Measurements from ENCODE around the gene FUCA1. TPM values are rescaled to one million over a fixed set of nuclear protein-coding genes. Genes with fewer than 3 reads are reported as not detected.
A peak's percentile ranks its signal among the peaks of the same experiment; 100 is the strongest.
"Not testable (repeated sequence)": the region's sequence is repeated elsewhere in the genome, so short reads cannot be mapped to it uniquely, and the experiment has no call there.

FUCA1 gene
- total RNA-seq, 1 donor from 2014 or later = 40.6 TPM

DNA sequence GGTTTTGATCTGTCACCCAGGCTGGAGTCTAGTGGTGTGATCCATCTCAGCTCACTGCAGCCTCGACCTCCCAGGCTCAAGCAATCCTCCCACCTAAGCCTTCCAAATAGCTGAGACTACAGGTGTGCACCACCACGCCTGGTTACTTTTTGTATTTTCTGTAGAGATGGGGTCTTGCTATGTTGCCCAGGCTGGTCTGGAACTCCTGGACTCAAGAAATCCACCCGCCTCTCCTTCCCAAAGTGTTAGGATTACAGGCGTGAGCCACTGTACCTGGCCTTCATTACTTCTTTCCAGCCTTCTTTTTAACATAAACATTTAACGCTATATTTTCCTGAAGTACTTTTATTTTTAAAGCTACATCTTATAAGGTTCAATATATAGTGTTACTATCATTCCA lies 24.4 kb downstream of the FUCA1 start:
- no peak for DNase-seq (ENCODE audit: low spot score)

DNA sequence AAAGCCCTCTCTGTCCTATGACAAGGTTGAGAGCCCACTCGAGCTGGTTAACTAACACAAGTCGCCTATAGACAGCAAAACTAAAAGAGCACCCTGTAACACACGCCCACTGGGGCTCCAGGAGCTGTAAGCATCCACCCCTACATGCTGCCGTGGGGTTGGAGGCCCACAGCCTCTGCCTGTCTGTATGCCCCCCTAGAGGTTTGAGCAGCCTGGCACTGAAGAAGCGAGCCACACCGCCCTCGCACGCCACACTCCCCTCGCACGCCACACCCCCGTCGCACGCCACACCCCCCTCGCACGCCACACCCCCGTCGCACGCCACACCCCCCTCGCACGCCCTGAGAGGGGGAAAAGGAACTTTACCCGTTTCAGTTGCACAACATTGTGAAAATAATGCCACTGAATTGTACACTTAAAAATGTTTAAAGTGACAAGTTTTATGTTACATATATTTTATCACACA lies 29.7 kb downstream of the FUCA1 start:
- peak; percentile 91 for DNase-seq (ENCODE audit: low spot score)

DNA sequence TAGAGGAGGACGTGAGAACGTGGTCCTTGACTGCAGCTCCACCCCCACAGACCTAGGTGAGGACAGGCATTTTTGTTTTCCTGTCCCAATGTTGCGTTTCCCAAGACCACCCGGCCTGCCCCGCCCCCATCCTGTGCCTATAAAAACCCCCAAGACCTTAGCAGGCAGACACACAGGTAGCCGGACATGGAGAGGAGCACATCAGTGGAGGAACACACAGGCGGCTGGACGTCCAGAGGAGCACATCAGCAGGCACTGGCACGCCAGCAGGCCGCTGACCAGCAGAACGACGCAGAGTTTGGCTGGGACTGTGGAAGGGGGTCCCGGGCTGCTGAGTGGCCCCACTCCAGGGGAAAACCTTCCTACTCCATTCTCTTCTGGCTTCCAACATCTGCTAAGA lies 30.2 kb downstream of the FUCA1 start:
- DNase-seq (ENCODE audit: low spot score) = no peak

DNA sequence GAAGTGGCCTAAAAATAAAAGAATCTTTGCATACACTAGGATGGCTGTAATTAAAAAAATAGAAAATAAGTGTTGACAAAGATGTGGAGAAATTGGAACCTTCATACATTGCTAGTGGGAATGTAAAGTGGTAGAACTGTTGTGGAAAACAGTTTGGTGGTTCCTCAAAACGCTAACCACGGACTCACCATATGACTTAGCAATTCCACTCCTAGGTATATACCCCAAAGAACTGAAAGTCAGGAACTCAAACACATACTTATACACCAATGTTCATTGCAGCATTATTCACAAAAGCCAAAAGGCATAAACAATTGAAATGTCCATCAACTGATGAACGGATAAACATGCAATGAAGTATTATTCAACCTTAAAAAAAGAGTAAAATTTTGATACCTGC lies 32.1 kb downstream of the FUCA1 start:
- no peak for DNase-seq (ENCODE audit: low spot score)

DNA sequence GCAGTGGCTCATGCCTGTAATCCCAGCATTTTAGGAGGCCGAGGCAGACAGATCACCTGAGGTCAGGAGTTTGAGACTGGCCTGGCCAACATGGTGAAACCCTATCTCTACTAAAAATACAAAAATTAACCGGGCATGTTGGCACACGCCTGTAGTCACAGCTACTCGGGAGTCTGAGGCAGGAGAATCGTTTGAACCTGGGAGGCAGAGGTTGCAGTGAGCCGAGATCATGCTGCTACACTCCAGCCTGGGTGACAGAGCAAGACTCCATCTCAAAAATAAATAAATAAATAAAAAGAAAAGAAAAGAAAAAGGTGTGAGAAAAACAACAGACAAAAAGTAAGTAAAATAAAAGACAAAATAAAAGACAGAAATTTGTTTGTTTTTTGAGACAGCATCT lies 33.9 kb downstream of the FUCA1 start:
- DNase-seq (ENCODE audit: low spot score) = not testable (repeated sequence)

DNA sequence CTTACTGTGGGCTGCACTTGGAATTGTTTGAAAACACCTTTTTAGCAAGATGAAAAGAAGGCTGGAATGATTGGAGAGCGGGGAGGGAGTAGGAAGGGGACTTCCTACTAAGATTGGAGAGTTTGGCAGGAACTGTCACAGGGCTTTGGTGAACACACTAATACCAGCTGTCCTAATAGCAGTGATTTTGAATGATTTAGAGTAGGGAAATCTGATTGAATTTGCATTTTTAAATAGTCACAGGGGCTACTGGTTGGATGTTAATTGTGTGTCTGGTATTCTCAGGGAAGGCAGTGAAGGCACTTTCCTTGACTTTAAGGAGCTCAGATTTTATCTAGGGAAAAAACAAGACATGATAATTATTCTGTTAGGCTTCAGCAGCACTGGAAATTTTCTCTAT lies 40.4 kb downstream of the FUCA1 start:
- no peak for DNase-seq (ENCODE audit: low spot score)

DNA sequence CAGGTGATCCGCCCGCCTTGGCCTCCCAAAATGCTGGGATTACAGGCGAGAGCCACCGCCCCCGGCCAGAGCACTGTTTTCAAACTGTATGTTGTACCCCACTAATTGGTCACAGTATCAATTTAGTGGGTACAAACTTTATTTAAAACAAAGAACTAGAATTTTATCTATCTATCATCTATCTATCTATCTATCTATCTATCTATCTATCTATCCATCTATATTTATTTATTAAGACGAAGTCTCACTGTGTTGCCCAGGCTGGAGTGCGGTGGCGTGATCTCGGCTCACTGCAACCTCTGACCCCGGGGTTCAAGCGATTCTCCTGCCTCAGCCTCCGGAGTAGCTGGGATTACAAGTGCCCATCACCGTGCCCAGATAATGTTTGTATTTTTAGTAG lies 41.5 kb downstream of the FUCA1 start:
- not testable (repeated sequence) for DNase-seq (ENCODE audit: low spot score)

DNA sequence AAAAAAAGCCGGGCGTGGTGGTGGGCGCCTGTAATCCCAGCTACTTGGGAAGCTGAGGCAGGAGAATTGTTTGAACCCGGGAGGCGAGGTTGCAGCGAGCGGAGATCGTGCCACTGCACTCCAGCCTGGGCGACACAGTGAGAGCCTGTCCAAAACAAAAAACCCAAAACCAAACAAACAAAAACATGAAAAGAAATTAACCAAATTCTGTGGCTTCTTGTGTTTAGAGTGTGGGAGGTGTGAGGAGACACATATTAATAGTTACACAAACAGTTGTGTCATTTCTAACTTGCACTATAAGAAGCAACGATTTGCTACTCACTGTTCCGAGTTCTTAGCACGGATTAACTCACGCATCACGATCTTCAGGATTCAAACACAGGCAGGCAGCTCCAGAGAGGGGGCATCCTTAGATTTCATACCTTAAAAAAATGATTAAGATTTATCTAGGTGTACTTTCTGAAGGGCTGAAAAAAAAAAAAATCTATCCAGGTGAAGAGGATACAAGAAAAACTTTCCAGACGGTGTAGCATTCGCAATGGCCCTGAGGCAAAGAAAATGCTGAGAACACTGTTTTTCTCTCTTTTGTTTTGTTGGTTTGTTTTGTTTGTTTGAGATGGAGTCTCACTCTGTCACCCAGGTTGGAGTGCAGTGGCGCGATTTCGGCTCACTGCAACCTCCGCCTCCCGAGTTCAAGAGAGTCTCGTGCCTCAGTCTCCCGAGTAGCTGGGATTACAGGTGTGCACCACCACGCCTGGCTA lies 42.1 kb downstream of the FUCA1 start:
- no peak for DNase-seq (ENCODE audit: low spot score)

DNA sequence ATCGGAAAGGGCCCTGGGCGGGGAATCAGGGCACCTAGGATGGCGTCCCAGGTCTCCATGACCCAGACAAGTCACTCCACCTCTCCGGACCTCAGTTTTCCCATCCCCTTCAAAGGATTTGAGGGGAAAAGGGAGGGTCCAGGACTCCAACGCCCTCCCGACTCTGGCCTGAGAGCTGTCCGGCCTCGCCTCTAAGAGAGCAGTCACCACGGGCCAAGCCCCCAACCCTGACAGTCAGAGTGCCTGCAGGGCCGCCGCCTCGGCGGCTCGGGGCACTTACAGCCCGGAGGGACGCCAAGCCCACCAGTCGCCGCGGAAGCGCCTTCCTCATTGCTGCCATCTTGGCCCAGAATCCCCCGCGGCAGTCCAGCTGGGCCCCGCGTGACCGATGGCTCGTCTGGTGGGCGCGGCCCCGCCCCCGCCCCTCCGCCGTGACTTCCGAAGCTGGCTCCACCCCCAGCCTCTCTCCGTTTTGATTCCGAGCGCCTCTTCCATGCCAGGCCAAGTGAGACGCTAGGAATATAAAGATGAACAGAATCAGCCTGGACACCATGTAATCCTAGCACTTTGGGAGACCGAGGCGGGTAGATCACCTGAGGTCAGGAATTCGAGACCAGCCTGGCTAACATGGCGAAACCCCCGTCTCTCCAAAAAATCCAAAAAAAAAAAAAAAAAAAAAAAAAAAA lies 42.9 kb downstream of the FUCA1 start, which contains the start of gene HMGCL:
TSS of gene HMGCL (minus strand) at position 354 of the 686 bp plus-strand sequence. CDS start at position 340, 14 bp downstream.
- DNase-seq (ENCODE audit: low spot score) = peak; percentile 96

DNA sequence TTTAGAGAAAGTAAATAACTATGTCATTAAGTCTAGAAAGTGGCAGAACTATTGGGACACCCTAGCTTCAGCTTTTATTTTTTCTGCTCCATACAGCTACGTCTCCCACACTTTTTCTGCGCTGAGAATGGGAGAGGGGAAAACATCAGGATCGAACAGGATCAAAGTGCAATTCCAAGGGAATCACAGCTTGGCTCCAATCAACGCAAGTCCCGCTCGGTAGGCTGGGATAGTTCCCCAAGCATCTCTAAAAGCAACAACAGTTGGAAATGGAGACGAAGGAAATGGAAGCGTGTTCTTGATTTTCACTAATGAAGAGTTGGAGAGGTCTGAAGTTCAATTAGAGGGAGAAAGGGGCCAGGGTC lies 43.4 kb downstream of the FUCA1 start:
- DNase-seq (ENCODE audit: low spot score) = no peak

DNA sequence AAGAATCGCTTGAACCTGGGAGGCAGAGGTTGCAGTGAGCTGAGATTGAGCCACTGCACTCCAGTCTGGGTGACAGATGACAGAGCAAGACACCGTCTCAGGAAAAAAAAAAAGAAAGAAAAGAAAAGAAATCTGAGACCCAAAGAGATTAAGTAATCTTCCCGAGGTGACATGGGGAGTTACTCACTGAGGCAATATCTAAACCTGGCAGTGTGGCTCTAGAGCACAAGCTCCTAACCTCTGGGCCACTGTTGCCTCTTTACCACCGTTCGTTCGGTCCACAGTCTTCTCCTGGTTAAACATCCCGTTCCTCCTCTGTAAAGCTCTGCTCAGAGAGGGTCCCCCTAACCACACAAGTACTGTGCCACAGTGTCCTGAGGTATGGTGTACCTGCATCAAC lies 44.3 kb downstream of the FUCA1 start:
- no peak for DNase-seq (ENCODE audit: low spot score)

DNA sequence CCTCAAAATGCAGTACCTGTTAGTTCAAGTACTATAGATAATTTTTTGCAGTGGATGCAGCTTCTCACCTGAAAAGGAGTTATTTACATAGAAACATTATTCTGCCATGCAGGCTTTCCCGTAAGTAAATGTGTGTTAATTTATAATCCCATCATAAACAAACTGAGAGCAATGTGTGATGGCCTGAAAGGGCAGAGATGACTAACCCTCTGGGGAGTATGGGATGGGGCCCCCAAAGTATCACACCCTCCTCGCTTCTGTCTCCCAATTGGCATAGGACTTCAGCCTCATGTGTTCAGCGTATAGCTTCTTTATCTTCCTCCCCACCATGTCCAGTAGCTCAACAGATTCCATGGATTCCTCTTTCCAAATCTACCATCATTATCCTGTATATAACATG lies 50.5 kb downstream of the FUCA1 start:
- DNase-seq (ENCODE audit: low spot score) = no peak

DNA sequence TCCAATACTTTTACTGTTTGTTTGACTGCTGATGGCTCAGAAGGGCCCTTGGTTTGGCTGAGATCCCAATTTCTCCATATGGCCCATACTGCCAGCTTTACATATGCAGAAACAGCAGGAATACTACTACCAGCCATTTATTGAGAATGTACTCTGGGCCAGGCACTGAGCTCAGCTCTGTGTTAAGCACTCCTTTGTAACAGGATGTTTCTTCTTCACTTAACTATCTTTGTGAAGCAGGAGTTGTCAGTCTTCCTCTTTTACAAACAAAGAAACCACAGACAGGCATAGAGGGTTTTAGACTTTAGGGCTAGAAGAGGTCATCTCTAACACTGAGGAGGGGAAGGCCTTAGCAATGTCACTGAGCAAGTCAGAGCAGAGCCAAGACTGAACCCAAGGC lies 51.2 kb downstream of the FUCA1 start:
- DNase-seq (ENCODE audit: low spot score) = no peak

DNA sequence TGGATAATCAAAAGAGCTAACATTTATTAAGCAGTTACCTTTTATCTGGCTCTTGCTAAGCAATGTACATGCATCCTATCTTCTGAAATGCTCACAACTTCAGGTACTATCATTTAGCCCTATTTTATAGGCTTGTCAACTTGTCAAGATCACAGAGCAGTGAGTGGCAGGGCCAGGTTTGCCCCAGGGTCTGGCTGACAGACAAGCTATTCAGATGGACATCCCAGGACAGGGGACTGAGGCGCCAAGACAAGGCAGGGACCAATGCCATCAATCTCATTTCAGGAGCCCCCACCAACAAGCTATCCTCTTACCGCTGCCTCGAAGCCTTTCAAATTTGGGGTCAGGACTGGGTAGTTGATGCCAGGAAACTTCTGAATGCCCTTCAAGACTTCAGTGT lies 51.7 kb downstream of the FUCA1 start:
- no peak for DNase-seq (ENCODE audit: low spot score)

DNA sequence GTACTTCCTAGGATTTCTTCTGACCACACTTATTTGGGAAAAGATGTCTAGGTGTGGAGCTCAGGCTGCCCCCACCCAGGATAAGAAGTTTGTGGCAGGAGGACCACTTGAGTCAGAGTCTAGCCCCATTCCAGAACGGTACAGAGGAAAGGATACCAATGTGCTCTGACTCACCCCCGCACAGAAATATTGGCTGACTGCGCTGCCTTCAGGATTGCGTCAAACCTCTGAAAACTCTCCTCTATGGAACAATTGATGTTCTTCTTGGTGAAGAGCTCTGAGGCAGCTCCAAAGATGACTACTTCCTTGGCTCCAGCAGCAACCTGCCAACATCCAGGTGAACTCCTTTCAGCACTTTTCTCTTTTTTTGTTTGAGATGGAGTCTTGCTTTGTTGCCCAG lies 54.1 kb downstream of the FUCA1 start:
- peak; percentile 37 for DNase-seq (ENCODE audit: low spot score)

DNA sequence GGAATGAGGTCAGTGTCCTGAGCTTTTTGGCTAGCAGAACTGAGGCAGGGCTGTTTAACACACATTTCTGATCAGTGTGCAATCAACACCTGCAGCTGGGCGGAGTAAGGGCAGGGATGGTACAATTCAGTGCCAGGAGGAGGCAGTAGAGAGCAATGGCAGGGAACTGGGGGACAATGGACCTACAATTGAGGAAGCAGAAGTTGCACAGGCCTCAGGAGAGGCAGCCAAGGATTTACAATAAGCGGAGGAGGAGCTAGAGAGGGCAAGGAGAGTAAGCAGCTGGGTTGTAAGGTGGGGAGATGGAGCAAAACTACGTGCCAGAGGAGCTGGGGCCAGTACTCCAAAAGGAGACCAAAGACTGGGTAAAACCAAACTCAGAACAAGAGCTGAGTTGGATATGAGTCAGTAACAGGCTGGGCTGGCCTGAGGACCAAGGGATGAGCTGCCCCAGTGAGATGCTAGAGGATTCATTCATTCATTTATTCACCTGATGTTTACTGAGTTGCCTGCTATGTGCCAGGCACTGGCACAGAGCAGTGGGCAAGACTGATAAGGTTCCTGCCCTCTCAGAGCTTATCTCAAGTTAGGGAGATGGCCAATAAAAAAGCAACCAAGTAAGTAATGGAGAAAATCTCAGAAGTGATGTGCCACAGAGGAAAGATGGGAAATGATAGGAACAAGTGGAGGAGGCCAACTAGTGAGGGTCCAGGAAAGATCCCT lies 57.1 kb downstream of the FUCA1 start:
- no peak for DNase-seq (ENCODE audit: low spot score)

DNA sequence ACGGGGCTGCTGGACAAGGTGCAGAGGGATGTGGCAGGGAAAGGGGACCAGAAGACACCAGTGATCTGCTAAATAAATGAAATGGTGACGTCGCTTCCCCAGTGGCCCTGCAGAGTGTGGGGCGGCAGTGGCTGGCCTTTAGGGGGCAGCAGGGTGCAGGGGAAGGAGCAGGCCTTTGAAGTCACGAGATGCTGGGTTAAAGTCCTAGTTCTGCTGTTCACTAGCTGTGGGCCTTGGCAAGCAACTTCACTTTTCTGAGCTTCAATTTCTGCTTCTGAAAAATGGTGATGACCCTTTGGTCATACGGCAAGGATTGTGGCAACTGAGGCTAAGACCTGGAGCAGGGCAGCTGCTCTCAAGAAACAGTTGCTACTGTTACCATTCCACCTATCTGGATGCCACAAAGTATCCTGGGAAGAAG lies 58.3 kb downstream of the FUCA1 start:
- DNase-seq (ENCODE audit: low spot score) = no peak

DNA sequence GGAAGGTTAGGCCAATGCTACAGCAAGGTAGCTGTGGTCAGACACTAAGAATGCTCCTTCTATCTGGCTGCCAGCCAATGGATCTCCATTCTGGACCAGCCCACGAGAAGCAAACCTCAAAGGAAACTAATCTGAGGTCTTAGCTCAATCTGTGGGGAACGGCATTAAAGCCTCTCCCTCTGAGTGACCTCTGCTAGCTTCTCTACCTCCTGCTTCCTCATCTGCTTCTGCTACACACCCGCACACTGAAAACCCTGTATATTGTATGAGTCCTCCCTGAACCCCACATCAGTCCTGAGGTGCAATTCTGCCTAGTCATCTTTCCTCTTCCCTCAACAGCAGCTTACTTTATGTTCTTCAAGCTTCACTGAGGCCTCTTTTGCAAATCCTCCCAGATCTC lies 60.6 kb downstream of the FUCA1 start:
- no peak for DNase-seq (ENCODE audit: low spot score)

DNA sequence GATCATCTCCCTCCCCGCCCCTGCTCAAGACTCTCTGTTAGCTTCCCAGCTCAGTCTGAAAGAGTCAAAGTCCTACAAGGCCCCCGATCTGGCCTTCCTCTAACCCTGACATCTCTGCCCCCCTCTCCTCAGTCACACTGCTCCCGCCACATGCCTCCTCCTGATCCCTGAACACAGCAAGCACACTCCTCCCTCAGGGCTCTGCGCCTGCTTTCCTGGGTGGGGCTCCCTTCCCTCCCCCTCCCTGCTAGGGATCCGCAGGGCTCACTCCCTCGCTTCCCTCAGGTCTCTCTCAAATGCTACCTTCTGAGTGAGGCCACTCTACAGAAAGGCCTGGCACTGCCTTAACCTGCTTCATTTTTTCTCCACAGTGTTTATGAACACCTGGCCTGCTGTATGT lies 61.8 kb downstream of the FUCA1 start:
- no peak for DNase-seq (ENCODE audit: low spot score)

DNA sequence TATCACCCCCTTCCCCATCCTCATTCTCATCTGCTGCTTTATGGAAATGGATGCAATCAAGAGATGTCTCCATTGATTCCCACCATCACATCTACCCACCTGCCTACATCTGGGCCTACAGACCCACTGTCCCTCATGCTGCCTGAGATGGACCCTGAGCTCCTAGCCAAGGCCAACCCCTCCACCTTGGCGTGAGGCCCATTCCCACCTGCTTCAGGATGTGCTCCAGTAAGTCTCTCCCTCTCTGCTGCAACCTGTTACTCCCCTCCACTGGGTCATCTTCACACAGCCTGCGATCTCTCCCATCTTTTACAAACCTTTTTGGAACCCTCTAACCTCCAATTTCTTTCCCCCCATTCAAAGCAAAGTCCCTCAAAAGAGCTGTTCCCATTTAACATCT lies 63.1 kb downstream of the FUCA1 start:
- DNase-seq (ENCODE audit: low spot score) = no peak

DNA sequence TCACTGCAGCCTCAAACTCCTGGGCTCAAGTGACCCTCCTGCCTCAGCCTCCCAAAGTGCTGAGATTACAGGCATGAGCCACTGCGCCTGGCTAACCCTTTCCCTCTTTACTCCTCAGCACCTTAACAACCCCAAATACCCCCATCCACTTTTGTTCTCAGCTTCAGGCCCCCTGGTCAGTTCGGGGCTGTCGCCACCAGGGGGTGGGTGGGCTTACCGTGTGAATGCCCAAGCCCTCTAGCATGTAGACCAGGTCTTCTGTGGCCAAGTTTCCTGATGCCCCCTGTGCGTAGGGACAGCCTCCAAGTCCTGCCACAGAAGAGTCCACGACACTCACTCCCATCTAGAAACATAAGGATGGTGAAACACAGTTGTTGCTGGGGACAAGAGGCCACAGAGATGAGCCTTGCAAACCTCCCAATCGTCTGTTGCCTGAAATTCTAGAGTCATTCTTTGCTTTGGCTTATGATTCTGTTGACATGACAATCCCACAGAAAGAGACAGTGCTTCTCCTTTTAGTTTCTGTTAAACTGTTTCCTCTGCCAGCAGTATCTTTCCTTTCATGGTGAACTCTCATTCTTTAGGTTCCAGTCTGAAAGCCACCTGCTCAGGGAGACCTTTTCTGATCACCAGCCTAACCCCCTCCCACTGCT lies 63.8 kb downstream of the FUCA1 start:
- DNase-seq (ENCODE audit: low spot score) = no peak

DNA sequence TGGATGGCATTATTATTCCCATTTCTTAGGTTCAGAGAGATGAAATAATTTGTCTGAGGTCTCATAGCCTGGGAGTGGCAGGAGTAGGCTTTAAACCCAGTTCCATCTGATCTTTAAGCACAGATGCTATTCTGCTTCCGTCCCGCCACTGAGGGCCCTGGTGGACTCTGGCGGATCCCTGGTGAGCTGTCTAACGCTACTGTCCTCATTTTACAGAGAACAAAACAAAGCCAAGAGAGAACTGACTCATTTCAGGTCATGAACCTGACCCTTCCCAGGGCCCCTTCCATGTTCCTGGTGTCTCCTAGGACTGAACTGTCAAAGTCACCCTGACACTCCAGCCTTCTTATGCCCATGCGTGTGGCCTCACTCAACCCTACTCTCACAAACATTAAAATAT lies 64.4 kb downstream of the FUCA1 start:
- DNase-seq (ENCODE audit: low spot score) = no peak

Measured in mesenteric fat pad (tissue), 1 donor.